ENCODE measurements around the gene PLCG1. TPM values are rescaled to one million over a fixed set of nuclear protein-coding genes. Genes with fewer than 3 reads are reported as not detected.

The PLCG1 gene
- total RNA-seq, 3 donors from 2014 or later (not counting 1 experiment from before 2014, with no cell fraction given), result 199 to 242 (median 236) TPM

DNA sequence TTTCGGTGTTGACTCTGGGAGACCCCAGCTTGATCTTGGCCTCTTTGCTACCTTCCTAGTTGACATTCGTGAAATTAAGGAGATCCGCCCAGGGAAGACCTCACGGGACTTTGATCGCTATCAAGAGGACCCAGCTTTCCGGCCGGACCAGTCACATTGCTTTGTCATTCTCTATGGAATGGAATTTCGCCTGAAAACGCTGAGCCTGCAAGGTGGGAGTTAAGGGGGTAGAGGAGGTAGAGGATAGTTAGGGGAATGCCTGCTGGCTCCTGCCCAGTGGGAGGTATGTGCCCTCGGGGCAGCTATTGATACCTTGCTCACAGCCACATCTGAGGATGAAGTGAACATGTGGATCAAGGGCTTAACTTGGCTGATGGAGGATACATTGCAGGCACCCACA, 22.2 kb downstream of the PLCG1 start:
- Histone ChIP-seq H3K9me3 (ENCODE audit: control insufficient read depth, insufficient read depth, low read length) (no peaks in the 10 kb centered on the region), H3K27me3 (ENCODE audit: control insufficient read depth, insufficient read depth, low read length) (no peaks in the 10 kb centered on the region), H3K4me1 (ENCODE audit: control insufficient read depth, insufficient read depth, low read length) (peaks cover 83% of the 10 kb centered on the region), H3K36me3 (ENCODE audit: control insufficient read depth, insufficient read depth, low read length) (peaks cover 46% of the 10 kb centered on the region), H3K4me3 (ENCODE audit: low read length) (no peak overlapping the region), H3K27ac (ENCODE audit: low read length) (peak overlapping the region; percentile 88)
- ATAC-seq (no peak), DNase-seq (no peak)
- Mint-ChIP-seq H3K4me3 (no peak overlapping the region), H3K27me3 (ENCODE audit: low read depth in 2 of 2) (peaks cover 0 to 5% of the 10 kb centered on the region in 2 donors), H3K9me3 (no peaks in the 10 kb centered on the region), H3K4me1 (peaks cover 70 to 76% of the 10 kb centered on the region in 2 donors), H3K27ac (peak overlapping the region; percentile 93 to 97), H3K36me3 (peaks cover 9% of the 10 kb centered on the region)
- intact Hi-C loops (cut with micrococcal nuclease), result no loop called here
- 95% methylated on average over 10 of the region's 10 CpGs for WGBS (ENCODE audit: insufficient coverage)
- TF ChIP-seq CTCF (IDR thresholded peaks at IDR 0.05), result no peak

DNA sequence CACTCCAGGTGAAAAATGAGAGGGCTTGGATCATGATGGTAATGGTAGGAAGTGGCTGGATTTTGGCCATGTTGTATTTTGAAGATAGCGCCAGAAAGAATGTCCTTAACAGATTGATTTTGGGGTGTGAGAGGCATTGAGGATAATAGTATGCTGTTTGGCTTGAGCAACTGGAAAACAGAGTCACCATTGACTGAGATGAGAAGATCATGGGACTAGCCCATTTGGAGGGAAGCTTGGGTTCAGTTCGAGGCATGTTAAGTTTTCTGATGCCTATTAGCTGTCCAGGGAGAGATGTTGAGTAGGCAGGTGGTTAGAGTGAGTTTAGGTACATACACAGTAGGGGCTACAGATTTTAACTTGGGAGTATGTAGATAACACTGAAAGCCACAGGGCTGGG, 23.3 kb downstream of the PLCG1 start:
- Mint-ChIP-seq H3K36me3 (peaks cover 11% of the 10 kb centered on the region), H3K4me3 (no peak overlapping the region)
- H3K27me3 ChIP-seq (ENCODE audit: control insufficient read depth, insufficient read depth, low read length), result no peaks in the 10 kb centered on the region

DNA sequence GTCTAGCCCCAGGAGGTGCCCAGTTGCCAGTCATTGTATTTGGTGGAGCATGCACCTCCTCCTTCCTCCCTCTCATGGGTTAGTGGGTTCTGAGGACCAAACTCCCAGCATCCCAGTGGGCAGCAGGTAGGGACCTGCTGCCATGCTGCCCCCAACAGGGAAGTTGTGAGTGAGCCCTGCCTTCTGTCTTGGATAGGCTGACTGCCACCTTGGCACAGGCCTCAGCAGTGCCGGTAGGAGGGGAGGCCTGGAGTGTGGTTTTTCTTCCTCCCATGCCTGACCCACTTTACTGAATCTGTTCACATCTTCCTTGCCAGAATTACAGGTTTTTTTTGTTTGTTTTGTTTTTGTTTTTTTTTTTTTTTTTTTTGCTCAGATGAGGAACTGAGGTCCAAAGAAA, 24.5 kb downstream of the PLCG1 start:
- Histone ChIP-seq H3K36me3 (ENCODE audit: control insufficient read depth, insufficient read depth, low read length) (peaks cover 69% of the 10 kb centered on the region), H3K27ac (ENCODE audit: low read length) (no peak overlapping the region), H3K4me3 (ENCODE audit: low read length) (no peak overlapping the region), H3K4me1 (ENCODE audit: control insufficient read depth, insufficient read depth, low read length) (peaks cover 62% of the 10 kb centered on the region), H3K9me3 (ENCODE audit: control insufficient read depth, insufficient read depth, low read length) (no peaks in the 10 kb centered on the region), H3K27me3 (ENCODE audit: control insufficient read depth, insufficient read depth, low read length) (no peaks in the 10 kb centered on the region)
- DNase-seq (peak in 1 of 2 donors; percentile 49), ATAC-seq (no peak)
- Mint-ChIP-seq H3K27me3 (ENCODE audit: low read depth in 2 of 2) (peaks cover 0 to 5% of the 10 kb centered on the region in 2 donors), H3K4me1 (peaks cover 55 to 59% of the 10 kb centered on the region in 2 donors), H3K36me3 (peaks cover 17% of the 10 kb centered on the region), H3K9me3 (no peaks in the 10 kb centered on the region), H3K27ac (peak overlapping the region; percentile 34 to 53), H3K4me3 (no peak overlapping the region)
- no peak for TF ChIP-seq CTCF (IDR thresholded peaks at IDR 0.05)
- WGBS (ENCODE audit: insufficient coverage), result no CpG with 5 or more reads among the region's 1 CpG
- intact Hi-C loops (cut with micrococcal nuclease), result no loop called here

More for the DNA sequence above, 23.3 kb downstream of the PLCG1 start:
- DNase-seq (no peak), ATAC-seq (no peak)
- intact Hi-C loops (cut with micrococcal nuclease), result no loop called here
- Mint-ChIP-seq H3K27ac (peak overlapping the region; percentile 93 to 97), H3K9me3 (no peaks in the 10 kb centered on the region), H3K4me1 (peaks cover 59 to 65% of the 10 kb centered on the region in 2 donors), H3K27me3 (ENCODE audit: low read depth in 2 of 2) (peaks cover 0 to 5% of the 10 kb centered on the region in 2 donors)
- no peak for TF ChIP-seq CTCF (IDR thresholded peaks at IDR 0.05)
- Histone ChIP-seq H3K4me3 (ENCODE audit: low read length) (no peak overlapping the region), H3K27ac (ENCODE audit: low read length) (peak overlapping the region; percentile 9), H3K4me1 (ENCODE audit: control insufficient read depth, insufficient read depth, low read length) (peaks cover 72% of the 10 kb centered on the region), H3K9me3 (ENCODE audit: control insufficient read depth, insufficient read depth, low read length) (no peaks in the 10 kb centered on the region), H3K36me3 (ENCODE audit: control insufficient read depth, insufficient read depth, low read length) (peaks cover 57% of the 10 kb centered on the region)
- 99% methylated on average over 2 of the region's 2 CpGs for WGBS (ENCODE audit: insufficient coverage)

- H3K36me3 ChIP-seq (ENCODE audit: control insufficient read depth, insufficient read depth, low read length), result peaks cover 74% of the 10 kb centered on the region
- no peak overlapping the region for H3K27ac ChIP-seq (ENCODE audit: low read length)
- intact Hi-C loops (cut with micrococcal nuclease), result no loop called here
- Mint-ChIP-seq H3K4me3 (no peak overlapping the region), H3K27me3 (ENCODE audit: low read depth in 2 of 2) (peaks cover 0 to 5% of the 10 kb centered on the region in 2 donors), H3K27ac (peak overlapping the region in 1 of 2 donors; percentile 34), H3K4me1 (peaks cover 55 to 59% of the 10 kb centered on the region in 2 donors), H3K36me3 (peaks cover 22% of the 10 kb centered on the region), H3K9me3 (no peaks in the 10 kb centered on the region)
- WGBS (ENCODE audit: insufficient coverage), result 88% methylated on average over 11 of the region's 11 CpGs
- H3K9me3 ChIP-seq (ENCODE audit: control insufficient read depth, insufficient read depth, low read length), result no peaks in the 10 kb centered on the region
- peaks cover 62% of the 10 kb centered on the region for H3K4me1 ChIP-seq (ENCODE audit: control insufficient read depth, insufficient read depth, low read length)
- no peaks in the 10 kb centered on the region for H3K27me3 ChIP-seq (ENCODE audit: control insufficient read depth, insufficient read depth, low read length)
- H3K4me3 ChIP-seq (ENCODE audit: low read length), result no peak overlapping the region
- ATAC-seq (no peak), DNase-seq (no peak)
- TF ChIP-seq CTCF (IDR thresholded peaks at IDR 0.05), result no peak
Observed at GRCh38 chr20:41162396-41162795, 25.1 kb downstream of the PLCG1 start.
